Ecto neural progenitor cell (in vitro differentiated cells): ENCODE results near the gene FAM83E.

Experiments
- DNase-seq: peaks from one replicate; pipeline ENCODE4 v3.0.0-alpha.2; 2018; ENCODE audit warnings: low spot score

Gene FAM83E

GRCh38 chr19:48575931-48576622, 38.8 kb downstream of the FAM83E start:
- DNase-seq, result no peak

GRCh38 chr19:48573163-48573505, 41.7 kb downstream of the FAM83E start:
- DNase-seq, result no peak

- DNase-seq, result no peak
Measured at GRCh38 chr19:48571378-48572162, 43.3 kb downstream of the FAM83E start.

GRCh38 chr19:48569814-48570213, 45.1 kb downstream of the FAM83E start:
- no peak for DNase-seq

GRCh38 chr19:48568345-48568886, 46.5 kb downstream of the FAM83E start:
- DNase-seq, result no peak

- no peak for DNase-seq
Measured at GRCh38 chr19:48565090-48565489, 49.8 kb downstream of the FAM83E start.
